ENCODE results near the gene SLC22A12.

The SLC22A12 gene

GRCh38 chr11:64604458-64605243, 13.6 kb downstream of the SLC22A12 start:
- DNase-seq (ENCODE audit: low read depth in 2 of 2), result no peak

GRCh38 chr11:64605244-64605560, 14.2 kb downstream of the SLC22A12 start:
- no peak for DNase-seq (ENCODE audit: low read depth in 2 of 2)

- DNase-seq (ENCODE audit: low read depth in 2 of 2), result no peak
Observed at GRCh38 chr11:64605656-64606585, 14.9 kb downstream of the SLC22A12 start.

- DNase-seq (ENCODE audit: low read depth in 2 of 2), result no peak
Observed at GRCh38 chr11:64606796-64607380, 15.9 kb downstream of the SLC22A12 start.

GRCh38 chr11:64607381-64607985, 16.5 kb downstream of the SLC22A12 start:
- no peak for DNase-seq (ENCODE audit: low read depth in 2 of 2)

GRCh38 chr11:64608046-64608445, 17.0 kb downstream of the SLC22A12 start:
- DNase-seq (ENCODE audit: low read depth in 2 of 2), result no peak

GRCh38 chr11:64608636-64609035, 17.6 kb downstream of the SLC22A12 start:
- DNase-seq (ENCODE audit: low read depth in 2 of 2), result no peak

GRCh38 chr11:64609436-64610047, 18.5 kb downstream of the SLC22A12 start:
- no peak for DNase-seq (ENCODE audit: low read depth in 2 of 2)

- no peak for DNase-seq (ENCODE audit: low read depth in 2 of 2)
Observed at GRCh38 chr11:64610596-64610995, 19.6 kb downstream of the SLC22A12 start.

- no peak for DNase-seq (ENCODE audit: low read depth in 2 of 2)
Observed at GRCh38 chr11:64611176-64611575, 20.2 kb downstream of the SLC22A12 start.

GRCh38 chr11:64611869-64612646, 21.0 kb downstream of the SLC22A12 start:
- DNase-seq (ENCODE audit: low read depth in 2 of 2), result no peak

GRCh38 chr11:64613648-64614047, 22.6 kb downstream of the SLC22A12 start:
- no peak for DNase-seq (ENCODE audit: low read depth in 2 of 2)

GRCh38 chr11:64614917-64615316, 23.9 kb downstream of the SLC22A12 start:
- no peak for DNase-seq (ENCODE audit: low read depth in 2 of 2)

- no peak for DNase-seq (ENCODE audit: low read depth in 2 of 2)
Observed at GRCh38 chr11:64616817-64617216, 25.8 kb downstream of the SLC22A12 start.

GRCh38 chr11:64619196-64619595, 28.2 kb downstream of the SLC22A12 start:
- DNase-seq (ENCODE audit: low read depth in 2 of 2), result no peak

GRCh38 chr11:64619811-64620380, 28.9 kb downstream of the SLC22A12 start:
- DNase-seq (ENCODE audit: low read depth in 2 of 2), result no peak

GRCh38 chr11:64620381-64620971, 29.5 kb downstream of the SLC22A12 start:
- DNase-seq (ENCODE audit: low read depth in 2 of 2), result no peak

GRCh38 chr11:64621283-64622019, 30.4 kb downstream of the SLC22A12 start:
- DNase-seq (ENCODE audit: low read depth in 2 of 2), result no peak

- no peak for DNase-seq (ENCODE audit: low read depth in 2 of 2)
Observed at GRCh38 chr11:64622681-64623080, 31.7 kb downstream of the SLC22A12 start.

All from stimulated activated CD8-positive, alpha-beta memory T cell treated with anti-CD3 and anti-CD28 coated beads, Interleukin-7, amount 100 ng/mL, for 4 hours (primary cell).